A549 treated with ZK216348 at 1 μM for 4 hours (cell line): ENCODE results near the gene SLC30A9. TPM values are rescaled to one million over a fixed set of nuclear protein-coding genes. Genes with fewer than 3 reads are reported as not detected.

Source experiments
- total RNA-seq: library from RNA; stranded (reverse); fragments of 200-300 nt; extraction: Qiagen RNA extraction; gene quantifications from 5 replicates; pipeline ENCODE4 v1.2.3, GENCODE V29; 2022; ENCODE audit warnings: low read depth

The SLC30A9 gene
- total RNA-seq, result 20.5 to 40.8 TPM (median 27.1 TPM) in 5 replicates

DNA sequence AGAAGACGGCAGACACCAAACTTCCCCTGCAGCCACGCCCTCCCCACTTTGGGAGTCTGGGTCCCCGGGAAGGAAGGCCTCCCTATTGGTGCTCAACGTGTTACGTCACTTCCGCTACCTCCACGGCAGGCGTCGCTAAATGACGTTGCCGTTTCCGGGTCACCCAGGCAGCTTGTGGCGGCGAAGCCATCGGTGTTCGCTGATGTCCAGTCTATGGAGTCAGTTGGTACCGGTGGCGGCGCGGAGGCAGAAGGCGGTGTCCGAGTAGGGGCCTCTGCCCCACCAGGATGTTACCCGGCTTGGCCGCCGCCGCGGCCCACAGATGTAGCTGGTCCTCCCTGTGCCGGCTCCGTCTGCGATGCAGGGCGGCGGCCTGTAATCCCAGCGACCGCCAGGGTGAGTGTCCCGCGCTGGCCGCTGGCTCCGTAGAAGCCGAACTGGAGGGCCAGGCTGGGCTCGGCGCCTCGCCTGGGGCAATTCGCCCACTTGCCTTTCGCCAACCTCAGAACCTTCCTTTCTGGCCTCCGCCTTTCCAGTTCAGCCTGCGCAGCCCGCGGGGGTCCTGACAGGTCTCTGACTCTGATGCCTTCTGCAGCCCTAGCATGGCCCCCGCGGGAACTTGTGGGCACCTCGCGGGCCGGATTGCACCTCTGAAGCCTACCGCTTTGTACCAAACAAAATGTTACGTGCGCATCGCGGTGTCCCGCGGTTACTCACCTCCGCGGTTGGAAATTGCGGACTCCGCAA is at the start of gene SLC30A9:
Gene SLC30A9, plus strand, starts transcription at position 166 of the 747 bp plus-strand sequence. Its CDS starts 122 bp downstream, at position 288.

DNA sequence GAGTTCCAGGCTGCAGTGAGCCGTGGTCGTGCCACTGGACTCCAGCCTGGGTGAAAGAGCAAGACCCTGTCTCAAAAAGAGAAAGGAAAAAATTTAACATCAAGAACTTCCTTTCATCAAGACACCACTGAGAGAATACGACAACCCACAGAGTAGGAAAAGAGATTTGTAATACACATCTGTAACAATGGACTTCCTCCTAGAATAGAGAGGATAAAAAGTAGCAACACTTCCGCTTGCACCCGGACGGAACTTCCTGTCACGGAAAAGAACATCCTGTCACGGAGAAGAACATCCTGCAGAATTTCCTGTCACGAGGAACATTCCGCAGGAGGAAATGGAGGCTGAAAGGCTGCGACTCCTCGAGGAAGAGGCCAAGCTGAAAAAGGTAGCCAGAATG is 8.9 kb upstream of the SLC30A9 start, which contains the start of gene DCAF4L1:
Gene DCAF4L1, plus strand, starts transcription at position 301 of the 400 bp plus-strand sequence. Its CDS starts 37 bp downstream, at position 338.

Other genes starting within 250 kb of the SLC30A9 start
- gene PHOX2B, start 241.8 kb upstream of the SLC30A9 start, total RNA-seq, result not detected in 5 replicates
- gene TMEM33, start 55.1 kb upstream of the SLC30A9 start, total RNA-seq, result 27.6 to 51.8 TPM (median 46.1 TPM) in 5 replicates
- 0.11 to 0.19 TPM (median 0.12 TPM) in 5 replicates for gene DCAF4L1, start 8.8 kb upstream of the SLC30A9 start, total RNA-seq
- not detected in 5 replicates for gene BEND4, start 162.1 kb downstream of the SLC30A9 start, total RNA-seq